ENCODE data around the gene RWDD3. TPM values are rescaled to one million over a fixed set of nuclear protein-coding genes. Genes with fewer than 3 reads are reported as not detected.

RWDD3 gene
- polyA plus RNA-seq, 3 donors, result 7.6 to 29.1 (median 11.6) TPM

DNA sequence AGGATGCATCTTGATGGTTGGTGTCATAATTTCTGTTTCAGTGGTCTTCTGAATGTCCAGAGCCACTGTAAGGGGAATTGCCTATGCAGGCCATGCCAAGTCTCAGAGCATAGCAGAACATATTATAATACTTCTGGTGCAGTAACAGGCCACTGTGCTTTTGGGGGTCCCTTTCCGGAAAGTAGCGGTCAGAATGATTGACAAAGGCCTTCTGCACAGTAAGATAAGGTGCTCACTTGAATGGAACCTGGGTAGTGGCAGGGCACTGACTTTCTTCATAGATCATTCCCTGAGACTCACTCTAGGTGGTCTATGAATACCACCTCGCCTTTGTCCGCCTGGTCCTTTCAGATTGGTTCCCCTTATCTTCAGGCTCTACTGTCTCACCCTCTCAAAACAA lies 28.9 kb downstream of the RWDD3 start:
- WGBS, 3 donors, result 87 to 91% (median 91%) methylated on average over 4 of the region's 4 CpGs

GRCh38 chr1:95263450-95263849 lies 29.4 kb downstream of the RWDD3 start:
- no peak overlapping the region for H3K27ac ChIP-seq (ENCODE audit: low read depth, low read length)
- WGBS, 3 donors, result 88 to 92% (median 89%) methylated on average over 5 of the region's 5 CpGs

More for the DNA sequence above, 28.9 kb downstream of the RWDD3 start:
- no peak overlapping the region for H3K27ac ChIP-seq (ENCODE audit: low read depth, low read length)

GRCh38 chr1:95265106-95265505 lies 31.1 kb downstream of the RWDD3 start:
- 67 to 84% (median 73%) methylated on average over 2 of the region's 2 CpGs for WGBS, 3 donors
- H3K27ac ChIP-seq (ENCODE audit: low read depth, low read length), result no peak overlapping the region

DNA sequence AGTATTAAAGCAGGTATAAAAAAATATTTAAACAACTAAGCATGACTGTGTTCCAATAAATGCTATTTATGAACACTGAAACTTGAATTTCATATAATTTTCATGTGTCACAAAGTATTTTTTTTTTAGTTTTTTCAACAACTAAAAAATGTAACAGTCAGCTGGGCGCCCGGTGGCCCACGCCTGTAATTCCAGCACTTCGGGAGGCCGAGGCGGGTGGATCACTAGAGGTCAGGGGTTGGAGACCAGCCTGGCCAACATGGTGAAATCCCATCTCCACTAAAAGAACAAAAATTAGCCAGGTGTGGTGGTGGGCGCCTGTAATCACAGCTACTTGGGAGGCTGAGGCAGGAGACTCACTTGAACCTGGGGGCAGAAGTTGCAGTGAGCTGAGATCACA lies 42.4 kb downstream of the RWDD3 start:
- H3K27ac ChIP-seq (ENCODE audit: low read depth, low read length), result no peak overlapping the region
- 85 to 94% (median 92%) methylated on average over 7 of the region's 7 CpGs for WGBS, 3 donors

DNA sequence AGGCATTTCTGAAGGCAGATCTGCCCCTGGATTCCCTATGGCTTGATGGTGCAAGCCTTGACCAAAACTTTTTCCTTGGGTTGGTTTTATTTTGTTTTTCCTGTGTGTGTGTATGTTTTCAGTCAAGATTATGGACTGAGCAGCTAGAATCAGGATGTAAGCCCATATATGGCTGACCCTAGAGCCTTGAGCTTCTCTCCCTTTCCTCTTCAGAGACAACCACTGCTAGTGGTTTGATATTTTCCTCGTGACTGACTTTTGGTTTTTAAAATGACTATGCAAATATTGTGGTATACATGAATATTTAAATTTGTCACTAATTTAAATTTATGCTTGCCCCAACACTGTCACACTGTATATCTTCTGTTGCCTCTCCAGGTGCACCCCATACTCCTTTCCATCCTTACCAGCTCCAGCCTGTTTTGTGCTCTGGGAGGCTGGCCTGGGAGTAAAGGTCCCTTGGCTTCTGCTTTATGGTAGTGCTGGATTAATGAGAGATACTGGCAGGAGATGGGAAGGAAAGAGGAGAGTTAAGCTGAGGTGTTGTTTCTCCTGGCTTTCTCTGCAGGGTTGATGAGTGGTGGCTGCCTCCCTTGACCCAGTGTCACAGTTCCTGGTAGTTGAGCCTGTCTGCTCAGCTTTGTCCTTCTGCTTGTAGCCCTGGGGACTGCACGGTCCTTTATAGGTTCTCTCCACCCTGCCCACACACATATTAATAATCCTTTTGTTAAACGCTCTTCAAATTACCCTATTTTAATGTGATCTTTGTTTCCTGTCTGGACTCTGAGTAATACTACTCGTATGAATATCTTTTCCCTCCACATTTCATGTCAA lies 44.4 kb downstream of the RWDD3 start:
- 50 to 69% (median 52%) methylated on average over 4 of the region's 4 CpGs for WGBS, 3 donors

GRCh38 chr1:95281781-95282517 lies 47.9 kb downstream of the RWDD3 start:
- H3K27ac ChIP-seq (ENCODE audit: low read depth, low read length), result no peak overlapping the region
- 81 to 91% (median 86%) methylated on average over 3 of the region's 3 CpGs for WGBS, 3 donors

More for the DNA sequence above, 44.4 kb downstream of the RWDD3 start:
- H3K27ac ChIP-seq (ENCODE audit: low read depth, low read length), result no peak overlapping the region

DNA sequence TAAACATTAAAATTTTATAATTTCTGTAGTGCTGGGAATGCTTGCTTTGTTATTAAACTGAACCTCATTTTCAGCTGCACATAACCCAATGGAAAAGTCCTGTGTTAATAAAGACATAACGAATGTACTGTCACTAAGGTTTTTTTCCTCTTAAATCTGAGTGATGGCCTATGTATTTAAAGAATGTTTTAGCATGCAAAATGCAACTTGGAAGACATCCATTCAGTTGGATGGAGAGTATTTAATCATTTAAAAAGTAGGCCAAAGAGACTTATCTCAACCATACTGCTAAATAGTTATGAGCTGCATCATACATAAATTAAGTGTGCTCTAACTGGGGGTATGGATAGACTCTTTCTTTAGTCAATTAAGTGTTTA lies 48.5 kb downstream of the RWDD3 start:
- no peak overlapping the region for H3K27ac ChIP-seq (ENCODE audit: low read depth, low read length)
- WGBS, 3 donors, result 78 to 90% (median 85%) methylated on average over 1 of the region's 1 CpG

DNA sequence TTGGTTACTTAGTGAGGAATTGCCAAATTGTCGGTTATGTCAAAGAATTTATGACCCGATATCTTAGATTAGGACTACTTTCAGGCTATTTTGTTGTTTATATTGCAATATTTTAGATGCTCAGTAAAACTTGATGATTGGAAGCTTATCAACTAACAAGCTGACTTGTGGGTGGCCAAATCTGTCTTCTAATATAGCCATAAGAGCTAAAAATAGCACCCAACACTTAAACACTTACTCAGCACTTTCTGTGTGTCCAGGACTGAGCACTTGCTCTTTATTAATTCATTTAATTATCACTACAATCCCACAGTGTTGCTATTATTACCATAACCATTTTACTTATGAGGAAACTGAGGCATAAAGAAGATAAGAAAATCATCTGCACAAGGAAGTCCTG lies 50.4 kb downstream of the RWDD3 start:
- 91 to 96% (median 92%) methylated on average over 2 of the region's 2 CpGs for WGBS, 3 donors
- no peak overlapping the region for H3K27ac ChIP-seq (ENCODE audit: low read depth, low read length)

DNA sequence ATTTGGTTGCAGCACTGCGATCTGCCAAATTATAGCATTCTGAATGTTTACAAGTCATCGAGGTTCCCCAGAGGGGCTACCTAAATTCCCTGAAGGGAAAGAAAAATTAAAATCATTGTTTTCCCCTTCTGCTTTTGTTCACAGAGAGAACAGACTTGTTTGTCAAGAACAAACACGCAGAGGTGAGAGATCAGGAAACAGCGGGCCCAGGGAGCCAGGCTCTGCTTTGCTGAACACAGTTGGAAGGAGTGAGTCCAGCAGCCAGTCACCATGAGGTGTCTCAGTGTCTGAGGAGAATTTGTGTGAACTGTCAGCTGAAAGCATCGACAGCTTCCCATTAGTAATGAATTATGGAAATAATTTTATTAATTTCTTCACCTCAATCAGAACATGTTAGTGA lies 52.5 kb downstream of the RWDD3 start:
- H3K27ac ChIP-seq (ENCODE audit: low read depth, low read length), result no peak overlapping the region
- 37 to 73% (median 66%) methylated on average over 5 of the region's 5 CpGs for WGBS, 3 donors

GRCh38 chr1:95287081-95287480 lies 53.1 kb downstream of the RWDD3 start:
- 70 to 84% (median 83%) methylated on average over 2 of the region's 2 CpGs for whole genome bisulfite sequencing, 3 donors
- no peak overlapping the region for H3K27ac ChIP-seq (ENCODE audit: low read depth, low read length)

- WGBS, 3 donors, result 48 to 84% (median 83%) methylated on average over 2 of the region's 2 CpGs
- H3K27ac ChIP-seq (ENCODE audit: low read depth, low read length), result no peak overlapping the region
These were observed 53.8 kb downstream of the RWDD3 start for GRCh38 chr1:95287825-95288224.

Other genes starting within 250 kb of the RWDD3 start
- gene ALG14, start 161.3 kb upstream of the RWDD3 start, polyA plus RNA-seq, result 1 to 10 TPM in 2 of 3 donors, under 1 TPM in 1; 0.79 to 2.7 (median 2.0) TPM
- gene TLCD4, start 116.9 kb upstream of the RWDD3 start, polyA plus RNA-seq, result 1 to 10 TPM; 1.9 to 2.7 (median 2.1) TPM